Activated T-helper 1 cell treated with Interleukin-2 at 50 U/mL for 16 hours (primary cell): ENCODE results near the gene TRIP10.
A peak's percentile ranks its signal among the peaks of the same experiment; 100 is the strongest.
"Not testable (repeated sequence)": the region's sequence is repeated elsewhere in the genome, so short reads cannot be mapped to it uniquely, and the experiment has no call there.

Experiments used
- DNase-seq: peaks from one replicate; pipeline ENCODE4 v3.0.0-alpha.2; 2020; ENCODE audit warnings: low read depth

Gene TRIP10

GRCh38 chr19:6743066-6743465, 3.6 kb downstream of the TRIP10 start:
- DNase-seq, result no peak

- DNase-seq, result no peak
Measured at GRCh38 chr19:6743714-6744380, 4.4 kb downstream of the TRIP10 start.

- DNase-seq, result no peak
Measured at GRCh38 chr19:6744381-6745301, 5.2 kb downstream of the TRIP10 start.

- DNase-seq, result no peak
Measured at GRCh38 chr19:6745965-6746364, 6.5 kb downstream of the TRIP10 start.

GRCh38 chr19:6748543-6748942, 9.1 kb downstream of the TRIP10 start:
- not testable (repeated sequence) for DNase-seq

GRCh38 chr19:6750062-6750461, 10.6 kb downstream of the TRIP10 start:
- DNase-seq, result no peak

- no peak for DNase-seq
Measured at GRCh38 chr19:6751189-6751588, 11.7 kb downstream of the TRIP10 start.

- no peak for DNase-seq
Measured at GRCh38 chr19:6752256-6753177, 13.0 kb downstream of the TRIP10 start.

- peak; percentile 55 for DNase-seq
Measured at GRCh38 chr19:6753178-6754031, 13.9 kb downstream of the TRIP10 start.

GRCh38 chr19:6754136-6754535, 14.7 kb downstream of the TRIP10 start:
- DNase-seq, result no peak

- DNase-seq, result no peak
Measured at GRCh38 chr19:6754653-6755463, 15.4 kb downstream of the TRIP10 start.

GRCh38 chr19:6760606-6761005, 21.1 kb downstream of the TRIP10 start:
- no peak for DNase-seq

GRCh38 chr19:6761053-6761676, 21.7 kb downstream of the TRIP10 start:
- no peak for DNase-seq

GRCh38 chr19:6762253-6762797, 22.8 kb downstream of the TRIP10 start:
- DNase-seq, result not testable (repeated sequence)

- no peak for DNase-seq
Measured at GRCh38 chr19:6765738-6766356, 26.4 kb downstream of the TRIP10 start.

- DNase-seq, result no peak
Measured at GRCh38 chr19:6766357-6767080, 27.0 kb downstream of the TRIP10 start.

- DNase-seq, result no peak
Measured at GRCh38 chr19:6767081-6767356, 27.5 kb downstream of the TRIP10 start.

GRCh38 chr19:6767357-6768235, 28.1 kb downstream of the TRIP10 start, which contains the start of gene SH2D3A:
Gene SH2D3A (minus strand): TSS chr19:6767435. CDS start chr19:6763748, 3,687 bp downstream.
- peak; percentile 91 for DNase-seq
